ENCODE measurements around the gene SLC30A2. TPM values are rescaled to one million over a fixed set of nuclear protein-coding genes. Genes with fewer than 3 reads are reported as not detected.

The SLC30A2 gene
- total RNA-seq, 1 donor from 2014 or later: 0.17 TPM

DNA sequence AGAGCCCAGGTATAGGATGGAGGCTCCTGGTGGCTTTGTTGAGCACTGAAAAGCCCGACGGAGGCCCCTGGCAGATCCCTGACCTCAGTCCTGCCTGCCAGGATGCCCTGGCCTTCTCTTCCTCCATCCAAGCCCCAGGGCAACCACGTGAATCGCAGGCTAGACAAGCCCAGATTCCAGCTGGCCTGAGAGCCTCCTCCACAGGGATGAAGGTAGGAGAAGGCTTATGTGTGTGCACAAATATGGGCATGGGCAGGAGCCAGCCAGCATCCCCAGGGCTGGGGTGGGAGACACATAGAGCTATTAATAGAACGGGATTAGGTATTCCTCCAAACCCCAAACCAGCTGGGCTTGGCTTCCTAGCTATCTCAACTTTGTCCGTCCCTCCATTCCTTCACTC, 28.3 kb downstream of the SLC30A2 start:
- H3K4me3 Mint-ChIP-seq (ENCODE audit: low read depth): no peak overlapping the region
- H3K9me3 Mint-ChIP-seq (ENCODE audit: low read depth): no peaks in the 10 kb centered on the region
- TF ChIP-seq, protein P1, sequence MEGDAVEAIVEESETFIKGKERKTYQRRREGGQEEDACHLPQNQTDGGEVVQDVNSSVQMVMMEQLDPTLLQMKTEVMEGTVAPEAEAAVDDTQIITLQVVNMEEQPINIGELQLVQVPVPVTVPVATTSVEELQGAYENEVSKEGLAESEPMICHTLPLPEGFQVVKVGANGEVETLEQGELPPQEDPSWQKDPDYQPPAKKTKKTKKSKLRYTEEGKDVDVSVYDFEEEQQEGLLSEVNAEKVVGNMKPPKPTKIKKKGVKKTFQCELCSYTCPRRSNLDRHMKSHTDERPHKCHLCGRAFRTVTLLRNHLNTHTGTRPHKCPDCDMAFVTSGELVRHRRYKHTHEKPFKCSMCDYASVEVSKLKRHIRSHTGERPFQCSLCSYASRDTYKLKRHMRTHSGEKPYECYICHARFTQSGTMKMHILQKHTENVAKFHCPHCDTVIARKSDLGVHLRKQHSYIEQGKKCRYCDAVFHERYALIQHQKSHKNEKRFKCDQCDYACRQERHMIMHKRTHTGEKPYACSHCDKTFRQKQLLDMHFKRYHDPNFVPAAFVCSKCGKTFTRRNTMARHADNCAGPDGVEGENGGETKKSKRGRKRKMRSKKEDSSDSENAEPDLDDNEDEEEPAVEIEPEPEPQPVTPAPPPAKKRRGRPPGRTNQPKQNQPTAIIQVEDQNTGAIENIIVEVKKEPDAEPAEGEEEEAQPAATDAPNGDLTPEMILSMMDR (IDR thresholded peaks at IDR 0.05; ENCODE audit: unreplicated experiment): no peak
- H3K4me1 Mint-ChIP-seq (ENCODE audit: low read depth): peaks cover 13% of the 10 kb centered on the region
- H3K27ac Mint-ChIP-seq: no peak overlapping the region
- H3K36me3 Mint-ChIP-seq (ENCODE audit: insufficient read depth): no peaks in the 10 kb centered on the region
- DNase-seq (ENCODE audit: low spot score, unreplicated experiment): no peak
- H3K27me3 Mint-ChIP-seq: peaks cover 7% of the 10 kb centered on the region

DNA sequence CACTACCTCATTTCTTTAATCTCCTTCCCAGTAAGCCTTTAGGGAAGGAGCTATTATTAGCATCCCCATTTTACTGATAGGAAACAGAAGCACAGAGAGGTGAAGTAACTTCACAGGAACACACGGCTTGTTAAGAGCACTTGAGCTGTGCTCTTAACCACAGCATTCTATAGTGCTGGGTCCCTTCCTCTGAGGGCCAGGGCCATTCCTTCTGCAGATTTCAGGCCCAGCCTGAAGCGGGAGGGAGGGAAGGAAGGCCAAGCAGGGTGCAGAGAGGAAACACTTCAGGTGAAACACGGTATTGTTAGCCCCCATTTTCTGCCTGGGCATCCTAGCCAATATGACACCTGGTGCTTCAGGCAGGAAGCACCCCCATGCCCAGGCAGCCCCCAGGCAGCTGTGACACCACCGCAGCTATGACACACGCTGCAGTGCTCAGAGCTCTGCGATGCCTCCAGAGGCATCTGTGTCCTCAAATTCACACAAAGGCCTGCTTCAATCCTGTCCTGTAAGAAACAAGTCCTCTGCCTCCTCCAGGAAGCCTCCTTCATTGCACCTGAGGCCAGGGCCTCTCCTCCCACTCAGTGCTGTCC, 28.9 kb downstream of the SLC30A2 start:
- no peak for DNase-seq (ENCODE audit: low spot score, unreplicated experiment)
- no peak overlapping the region for H3K27ac Mint-ChIP-seq
- H3K36me3 Mint-ChIP-seq (ENCODE audit: insufficient read depth): no peaks in the 10 kb centered on the region
- peaks cover 7% of the 10 kb centered on the region for H3K27me3 Mint-ChIP-seq
- H3K9me3 Mint-ChIP-seq (ENCODE audit: low read depth): no peaks in the 10 kb centered on the region
- no peak overlapping the region for H3K4me3 Mint-ChIP-seq (ENCODE audit: low read depth)
- peaks cover 16% of the 10 kb centered on the region for H3K4me1 Mint-ChIP-seq (ENCODE audit: low read depth)
- TF ChIP-seq, protein P1 (IDR thresholded peaks at IDR 0.05; ENCODE audit: unreplicated experiment): no peak

- Mint-ChIP-seq H3K36me3 (ENCODE audit: insufficient read depth) (no peaks in the 10 kb centered on the region), H3K27me3 (peaks cover 7% of the 10 kb centered on the region), H3K4me1 (ENCODE audit: low read depth) (peaks cover 11% of the 10 kb centered on the region), H3K9me3 (ENCODE audit: low read depth) (no peaks in the 10 kb centered on the region), H3K27ac (no peak overlapping the region), H3K4me3 (ENCODE audit: low read depth) (no peak overlapping the region)
- DNase-seq (ENCODE audit: low spot score, unreplicated experiment): no peak
- TF ChIP-seq, protein P1 (IDR thresholded peaks at IDR 0.05; ENCODE audit: unreplicated experiment): no peak
Measured at GRCh38 chr1:26016258-26016952, 29.5 kb downstream of the SLC30A2 start.

- H3K4me3 Mint-ChIP-seq (ENCODE audit: low read depth): no peak overlapping the region
- no peak overlapping the region for H3K27ac Mint-ChIP-seq
- H3K9me3 Mint-ChIP-seq (ENCODE audit: low read depth): no peaks in the 10 kb centered on the region
- TF ChIP-seq, protein P1 (IDR thresholded peaks at IDR 0.05; ENCODE audit: unreplicated experiment): no peak
- H3K36me3 Mint-ChIP-seq (ENCODE audit: insufficient read depth): no peaks in the 10 kb centered on the region
- H3K27me3 Mint-ChIP-seq: peaks cover 7% of the 10 kb centered on the region
- DNase-seq (ENCODE audit: low spot score, unreplicated experiment): no peak
- H3K4me1 Mint-ChIP-seq (ENCODE audit: low read depth): peaks cover 11% of the 10 kb centered on the region
Measured at GRCh38 chr1:26015358-26015757, 30.6 kb downstream of the SLC30A2 start.

GRCh38 chr1:26014179-26014578, 31.7 kb downstream of the SLC30A2 start:
- TF ChIP-seq, protein P1 (IDR thresholded peaks at IDR 0.05; ENCODE audit: unreplicated experiment): no peak
- Mint-ChIP-seq H3K36me3 (ENCODE audit: insufficient read depth) (no peaks in the 10 kb centered on the region), H3K9me3 (ENCODE audit: low read depth) (no peaks in the 10 kb centered on the region), H3K27ac (no peak overlapping the region), H3K4me3 (ENCODE audit: low read depth) (no peak overlapping the region), H3K4me1 (ENCODE audit: low read depth) (peaks cover 11% of the 10 kb centered on the region), H3K27me3 (peaks cover 5% of the 10 kb centered on the region)
- no peak for DNase-seq (ENCODE audit: low spot score, unreplicated experiment)
